Omental fat pad (tissue), 4 donors: ENCODE results near the gene RPS8. TPM values are rescaled to one million over a fixed set of nuclear protein-coding genes. Genes with fewer than 3 reads are reported as not detected.

Source experiments
- ATAC-seq: fragments of 150-250 bp; one replicate; pipeline ENCODE4 v1.9.1; 2016; ENCODE audit warnings: mild to moderate bottlenecking, moderate library complexity; ENCODE audit not compliant: low FRiP score
- DNase-seq: peaks from one replicate; pipeline ENCODE4 v3.0.0-alpha.2; 2019; ENCODE audit warnings: low spot score
- CTCF ChIP-seq, 3 donors: fragments of 450-650 bp; IDR thresholded peaks; one replicate each; pipeline ENCODE4 v1.5.1; 2016 to 2017; ENCODE audit warnings: antibody characterized with exemption in 3 of 3, mild to moderate bottlenecking in 3 of 3, moderate library complexity in 2 of 3
- total RNA-seq, 4 donors: library from RNA; depleted of rRNA; stranded (reverse); fragments of >200 nt; gene quantifications; one replicate each; pipeline ENCODE4 v1.1.0, GENCODE V29; 2016

RPS8 gene
- total RNA-seq, 4 donors from 2014 or later: 1,945 to 2,684 (median 2,276) TPM

GRCh38 chr1:44799770-44800584 is 24.6 kb downstream of the RPS8 start, which contains the start of gene PLK3:
TSS of gene PLK3 (plus strand) at chr1:44800377. CDS start at chr1:44800464, 87 bp downstream.
- peak; percentile 92 for ATAC-seq
- peak; percentile 83 for DNase-seq
- TF ChIP-seq CTCF (IDR thresholded peaks at IDR 0.05): peak in 1 of 3 donors; percentile 22

- no peak for TF ChIP-seq CTCF (IDR thresholded peaks at IDR 0.05)
- ATAC-seq (no peak), DNase-seq (no peak)
Observed at GRCh38 chr1:44801491-44802305, 26.4 kb downstream of the RPS8 start.

- no peak for TF ChIP-seq CTCF (IDR thresholded peaks at IDR 0.05)
- no peak for ATAC-seq
- DNase-seq: no peak
Observed at GRCh38 chr1:44802306-44803061, 27.1 kb downstream of the RPS8 start.

- ATAC-seq (no peak), DNase-seq (no peak)
- no peak for TF ChIP-seq CTCF (IDR thresholded peaks at IDR 0.05)
Observed at GRCh38 chr1:44803062-44803311, 27.6 kb downstream of the RPS8 start.

- DNase-seq (no peak), ATAC-seq (no peak)
- no peak for TF ChIP-seq CTCF (IDR thresholded peaks at IDR 0.05)
Observed at GRCh38 chr1:44803312-44804095, 28.2 kb downstream of the RPS8 start.

- no peak for TF ChIP-seq CTCF (IDR thresholded peaks at IDR 0.05)
- ATAC-seq: no peak
- no peak for DNase-seq
Observed at GRCh38 chr1:44805311-44806024, 30.1 kb downstream of the RPS8 start.
